Stimulated activated CD8-positive, alpha-beta memory T cell treated with anti-CD3 and anti-CD28 coated beads, Interleukin-12 subunit alpha, Interleukin-12 subunit beta, amount 100 ng/mL, for 1 hour (primary cell): ENCODE data around the gene GINM1.

Experiments used
- DNase-seq: peaks from one replicate; pipeline ENCODE4 v3.0.0-alpha.2; 2020; ENCODE audit warnings: low read depth

The GINM1 gene

GRCh38 chr6:149593408-149593807 lies 27.2 kb downstream of the GINM1 start:
- DNase-seq: no peak

- DNase-seq: no peak
These were observed 34.3 kb downstream of the GINM1 start for GRCh38 chr6:149600508-149600907.

GRCh38 chr6:149608381-149608982 lies 42.3 kb downstream of the GINM1 start:
- DNase-seq: no peak

- no peak for DNase-seq
These were observed 48.2 kb downstream of the GINM1 start for GRCh38 chr6:149614337-149614736.

- DNase-seq: no peak
These were observed 49.6 kb downstream of the GINM1 start for GRCh38 chr6:149615805-149616204.

- no peak for DNase-seq
These were observed 61.5 kb downstream of the GINM1 start for GRCh38 chr6:149627672-149628071.

GRCh38 chr6:149628875-149629510 lies 62.8 kb downstream of the GINM1 start:
- DNase-seq: no peak

- no peak for DNase-seq
These were observed 68.1 kb downstream of the GINM1 start for GRCh38 chr6:149634315-149634714.

GRCh38 chr6:149636124-149636523 lies 69.9 kb downstream of the GINM1 start:
- DNase-seq: no peak
